NB4 (cell line): ENCODE data around the gene HDAC7.

ENCODE experiments used
- POLR2A ChIP-seq: IDR thresholded peaks from 2 replicates; pipeline ENCODE4 v1.6.1; 2011; ENCODE audit warnings: mild to moderate bottlenecking; ENCODE audit not compliant: insufficient read length; ENCODE audit errors: extremely low read depth
- TF ChIP-seq, protein P1 (sequence below): IDR thresholded peaks from 2 replicates; pipeline ENCODE4 v1.6.1; 2011; ENCODE audit warnings: low read depth, low read length

DNA sequence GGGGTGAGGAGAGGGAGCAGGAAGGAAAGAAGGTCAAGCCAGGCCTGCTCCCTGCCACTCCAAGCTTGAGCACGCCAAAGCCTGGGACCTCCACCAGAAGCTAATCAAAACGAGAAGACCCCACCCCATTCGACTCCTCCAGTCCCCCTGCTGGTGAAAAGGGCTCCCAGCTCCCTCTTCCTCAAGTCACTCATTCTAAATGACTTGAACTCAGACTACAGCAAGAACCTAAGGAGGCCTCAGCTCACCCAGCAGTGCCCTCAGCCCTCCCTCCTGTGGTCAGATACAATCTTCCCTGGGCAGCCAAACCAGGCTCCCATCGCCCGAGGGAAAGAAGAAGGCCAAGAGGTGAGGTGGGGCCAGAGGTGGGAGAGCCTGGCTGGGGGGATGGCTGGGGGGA lies 17.4 kb downstream of the HDAC7 start:
- TF ChIP-seq POLR2A: no peak
- TF ChIP-seq, protein P1, sequence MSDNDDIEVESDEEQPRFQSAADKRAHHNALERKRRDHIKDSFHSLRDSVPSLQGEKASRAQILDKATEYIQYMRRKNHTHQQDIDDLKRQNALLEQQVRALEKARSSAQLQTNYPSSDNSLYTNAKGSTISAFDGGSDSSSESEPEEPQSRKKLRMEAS: no peak
